Measurements from ENCODE around the gene LAPTM5.
A peak's percentile ranks its signal among the peaks of the same experiment; 100 is the strongest.

LAPTM5 gene

DNA sequence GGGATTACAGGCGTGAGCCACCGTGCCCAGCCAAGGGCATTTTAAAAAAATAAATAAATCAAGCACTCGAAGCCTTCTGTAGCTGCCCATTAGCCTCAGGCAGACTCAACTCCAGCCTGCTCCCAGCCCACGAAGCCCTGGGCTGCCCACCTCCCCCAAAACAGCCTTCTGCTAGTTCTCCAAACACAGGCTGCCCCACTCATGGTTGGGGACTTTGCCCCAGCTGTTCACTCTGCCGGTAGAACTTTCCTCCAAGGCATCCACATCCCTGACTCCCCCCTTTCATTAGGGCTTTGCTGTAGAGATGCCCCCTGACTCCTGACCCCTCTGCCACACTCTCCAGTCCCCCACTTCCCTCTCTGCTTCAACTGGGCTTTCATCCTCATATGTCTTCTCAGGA is 29.7 kb upstream of the LAPTM5 start:
- DNase-seq (ENCODE audit: low spot score): no peak

DNA sequence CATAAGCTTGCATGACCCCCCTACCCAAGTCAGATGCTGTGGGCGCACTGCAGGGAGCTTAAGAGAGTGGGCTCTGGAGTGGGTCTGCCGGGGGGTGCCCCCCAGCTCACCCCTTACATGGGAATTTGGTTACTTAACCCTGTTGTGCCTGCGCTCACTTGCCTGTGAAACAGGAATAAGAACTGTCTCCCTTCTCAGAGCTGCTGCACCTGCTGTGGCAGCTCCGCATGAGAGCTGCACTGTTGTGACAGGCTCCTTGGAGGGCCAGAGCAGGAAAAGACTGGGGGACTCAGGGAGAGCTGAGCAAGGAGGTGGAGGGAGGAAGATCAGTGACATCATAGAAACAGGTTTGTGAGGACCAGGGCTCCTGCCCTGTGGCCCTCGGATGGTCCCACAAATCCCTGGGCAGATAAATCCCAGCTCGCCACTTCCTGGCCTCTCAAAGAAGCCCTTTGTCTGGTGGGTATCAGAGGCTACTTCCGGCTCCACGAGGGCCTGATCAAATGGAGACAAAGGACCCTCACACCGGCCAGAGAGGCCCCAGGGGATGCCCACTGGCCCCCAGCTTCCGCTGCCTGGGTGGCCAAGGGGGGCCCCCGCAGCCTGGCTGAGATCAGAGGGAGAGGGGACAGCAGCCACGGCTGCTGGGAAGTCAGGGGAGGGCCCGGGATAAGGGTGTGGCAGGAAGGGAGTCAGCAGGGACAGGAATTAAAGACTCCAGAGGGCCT is 28.9 kb upstream of the LAPTM5 start:
- DNase-seq (ENCODE audit: low spot score): no peak

DNA sequence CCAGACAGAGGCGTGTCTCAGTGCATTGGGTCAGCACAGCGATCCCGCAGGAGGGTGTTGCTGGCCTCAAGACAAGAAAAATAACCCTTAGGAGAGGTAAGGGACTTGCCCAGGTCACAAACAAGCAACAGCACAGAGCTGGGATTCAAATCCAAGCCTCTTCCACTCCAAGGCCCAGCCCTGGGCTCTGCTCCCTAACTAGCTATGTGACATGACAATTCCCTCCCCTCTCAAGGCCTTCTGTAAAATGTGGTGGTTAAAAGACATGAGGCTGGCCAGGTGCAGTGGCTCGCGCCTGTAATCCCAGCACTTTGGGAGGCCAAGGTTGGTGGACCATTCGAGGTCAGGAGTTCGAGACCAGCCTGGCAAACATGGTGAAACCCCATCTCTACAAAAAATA is 28.1 kb upstream of the LAPTM5 start:
- DNase-seq (ENCODE audit: low spot score): no peak

DNA sequence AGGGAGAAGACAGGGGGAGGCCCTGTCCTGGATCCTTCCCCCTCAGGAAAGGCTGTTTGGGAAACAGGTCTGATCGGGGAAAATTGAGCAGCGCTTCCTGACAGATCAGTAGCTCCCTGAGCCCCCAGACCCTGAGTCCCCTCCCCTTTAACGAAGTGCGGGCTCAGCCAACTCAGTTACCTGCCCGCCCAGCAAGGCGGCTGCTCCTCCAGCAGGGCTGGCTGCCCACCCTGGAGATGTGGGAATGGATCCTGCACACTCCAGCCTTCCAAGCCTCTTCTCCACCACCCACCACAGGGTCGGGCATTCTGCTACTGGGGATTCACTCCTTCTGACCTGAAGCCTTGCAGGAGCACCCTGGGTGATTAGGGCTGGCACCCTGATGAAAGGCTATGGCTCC is 27.6 kb upstream of the LAPTM5 start:
- no peak for DNase-seq (ENCODE audit: low spot score)

DNA sequence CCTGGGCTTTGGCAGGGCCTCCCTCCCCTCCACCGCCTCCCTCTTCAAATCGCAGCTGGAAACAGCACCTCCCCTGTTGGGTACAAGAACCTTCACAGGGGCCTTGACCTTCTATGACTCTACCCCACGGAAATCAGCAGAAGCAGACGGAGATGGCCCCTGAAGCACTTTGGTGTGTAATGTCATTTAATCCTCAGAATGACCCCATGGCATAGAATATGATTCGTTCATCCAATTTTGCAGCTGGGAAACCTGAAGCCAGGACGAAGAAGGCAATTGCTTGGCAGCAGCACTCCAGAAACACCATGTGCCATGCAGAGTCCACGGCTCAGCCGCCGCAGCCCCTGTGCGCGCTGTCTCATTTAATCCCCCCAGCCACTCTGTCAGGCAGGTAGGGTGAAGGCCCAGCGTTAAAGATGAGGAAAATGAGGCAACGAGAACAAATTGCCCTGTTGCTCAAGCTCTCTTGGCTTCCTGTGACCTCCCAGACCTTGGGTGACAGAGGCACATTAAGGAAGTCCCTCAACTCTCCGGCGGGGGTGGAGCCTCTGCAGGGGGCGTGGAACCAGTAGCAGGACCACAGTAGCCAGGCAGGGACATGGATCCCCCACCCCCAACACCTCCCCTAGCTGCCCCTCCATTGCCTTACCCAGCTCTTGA is 25.8 kb upstream of the LAPTM5 start:
- no peak for DNase-seq (ENCODE audit: low spot score)

DNA sequence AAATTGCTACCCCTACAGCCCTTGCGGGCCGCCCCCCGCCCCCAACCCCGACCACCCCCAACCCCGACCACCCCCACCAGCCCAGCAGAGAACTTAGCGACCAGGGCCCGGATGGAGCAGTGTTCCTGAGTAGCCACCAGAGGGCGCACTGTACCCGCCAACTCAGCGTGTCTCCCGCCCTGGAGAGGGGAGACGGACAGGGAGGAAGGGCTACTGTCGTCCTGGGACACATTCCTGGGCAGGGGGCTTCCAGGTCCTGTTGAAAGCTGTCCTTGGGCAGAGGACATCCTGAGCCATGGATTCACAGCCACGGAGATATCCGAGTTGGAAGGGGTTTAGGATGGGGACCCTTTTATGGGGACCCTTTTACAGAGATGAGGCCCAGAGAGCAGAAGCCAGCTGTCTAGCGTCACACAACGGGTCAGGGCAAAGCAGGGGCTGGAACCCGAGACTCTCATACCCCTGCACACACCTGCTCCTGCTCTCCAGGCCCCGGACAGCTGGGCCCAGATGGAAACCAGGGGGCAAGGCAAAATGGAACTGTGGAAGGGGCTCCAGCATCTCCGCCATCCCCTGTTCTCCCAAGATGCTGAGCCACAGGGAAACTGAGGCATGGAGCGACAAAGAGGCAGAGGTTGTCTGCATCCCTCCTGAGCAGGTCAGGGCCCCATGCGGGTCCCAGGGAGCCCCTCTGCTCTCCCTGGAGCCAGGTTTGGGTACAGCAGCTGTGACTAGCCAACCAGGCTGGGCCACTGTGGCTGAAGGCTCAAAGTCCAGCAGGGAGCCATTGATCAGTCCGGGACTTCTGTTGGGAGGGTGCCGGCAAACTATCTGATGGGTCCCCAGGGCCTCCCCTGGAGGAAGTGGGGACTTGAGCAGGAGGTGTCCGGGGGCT is 25.0 kb upstream of the LAPTM5 start:
- DNase-seq (ENCODE audit: low spot score): peak; percentile 83

DNA sequence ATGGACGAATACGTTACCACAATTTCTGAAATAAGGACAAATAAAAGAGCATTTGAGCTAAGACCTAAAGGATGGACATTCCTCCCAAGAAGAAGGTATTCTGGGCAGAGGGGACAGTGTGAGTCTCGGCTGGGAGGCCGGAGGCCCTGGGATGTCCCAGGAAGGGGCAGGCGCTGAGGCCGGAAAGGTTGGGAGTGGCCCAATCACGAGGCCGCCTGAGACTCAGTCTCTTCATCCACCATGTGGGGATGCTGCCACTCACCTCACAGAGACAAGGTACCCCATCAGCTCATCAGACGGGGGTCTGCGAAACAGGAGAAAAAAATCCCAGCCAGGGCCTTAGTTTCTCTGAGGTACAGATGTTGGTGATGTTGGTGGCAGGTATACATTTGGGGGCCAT is 24.3 kb upstream of the LAPTM5 start:
- DNase-seq (ENCODE audit: low spot score): no peak

DNA sequence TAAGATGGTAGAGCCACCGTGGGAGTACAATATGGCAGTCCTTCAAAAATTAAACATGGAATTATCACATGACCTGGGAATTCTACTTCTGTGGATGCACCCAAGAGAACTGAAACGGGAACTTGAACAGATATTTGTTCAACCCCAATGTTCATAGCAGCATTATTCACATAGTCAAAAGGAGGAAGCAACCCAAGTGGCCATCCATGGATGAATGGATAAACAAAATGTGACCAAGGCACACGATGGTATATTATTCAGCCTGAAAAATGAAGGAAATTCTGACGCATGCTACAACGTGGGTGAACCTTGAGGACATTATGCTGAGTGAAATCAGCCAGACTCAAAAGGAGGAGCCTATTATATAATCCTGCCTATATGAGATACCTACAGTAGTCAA is 22.8 kb upstream of the LAPTM5 start:
- no peak for DNase-seq (ENCODE audit: low spot score)

DNA sequence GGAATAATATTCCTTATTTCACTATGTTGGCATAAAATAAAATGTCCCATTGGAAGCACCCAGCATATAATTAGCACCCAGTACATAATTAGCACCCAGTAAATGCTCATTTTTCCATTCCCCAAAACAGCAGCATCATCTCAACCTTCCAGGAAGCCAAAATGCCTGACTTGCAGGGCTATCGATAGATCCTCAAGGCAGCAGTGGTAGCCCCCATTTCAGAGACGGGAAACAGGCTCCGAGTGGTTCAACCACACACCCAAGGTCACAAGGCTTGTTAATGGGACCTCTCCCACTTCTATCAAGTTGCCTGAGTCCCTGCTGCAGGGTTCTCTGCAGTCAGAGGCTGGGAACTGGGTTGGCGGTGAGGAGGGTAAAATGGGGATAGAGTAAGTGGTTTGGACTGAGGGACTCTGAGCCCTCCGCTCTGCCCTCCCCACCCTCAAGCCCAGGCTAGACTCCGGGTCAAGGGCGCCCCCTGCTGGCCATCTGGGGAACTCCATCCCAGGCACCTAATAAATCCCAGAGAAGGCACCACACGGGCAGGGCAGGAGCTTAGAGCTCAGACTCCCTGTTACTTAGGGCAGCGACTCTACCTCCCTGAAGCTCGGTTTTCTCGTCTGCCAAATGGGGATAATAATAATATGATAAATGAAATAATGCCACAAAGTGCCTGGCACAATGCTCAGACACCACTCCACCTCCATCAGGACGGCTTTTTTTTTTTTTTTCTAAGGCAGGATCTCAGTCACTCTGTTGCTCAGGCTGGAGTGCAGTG is 21.9 kb upstream of the LAPTM5 start:
- DNase-seq (ENCODE audit: low spot score): peak; percentile 93

DNA sequence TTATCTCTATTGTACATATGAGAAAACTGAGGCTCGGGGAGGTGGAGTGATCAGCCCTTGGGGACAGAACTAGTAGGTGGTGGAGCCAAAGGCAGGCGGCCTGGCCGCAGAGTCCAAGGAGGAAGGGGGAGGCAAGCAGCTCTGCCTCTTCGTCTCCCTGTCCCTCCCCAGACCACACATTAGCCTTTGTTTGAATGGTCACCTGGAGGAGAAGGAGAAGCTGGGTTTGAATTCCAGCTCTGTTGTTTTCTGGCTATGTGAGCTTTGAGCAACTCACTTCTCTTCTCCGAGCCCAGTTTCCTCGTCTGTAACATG is 21.4 kb upstream of the LAPTM5 start:
- DNase-seq (ENCODE audit: low spot score): no peak

DNA sequence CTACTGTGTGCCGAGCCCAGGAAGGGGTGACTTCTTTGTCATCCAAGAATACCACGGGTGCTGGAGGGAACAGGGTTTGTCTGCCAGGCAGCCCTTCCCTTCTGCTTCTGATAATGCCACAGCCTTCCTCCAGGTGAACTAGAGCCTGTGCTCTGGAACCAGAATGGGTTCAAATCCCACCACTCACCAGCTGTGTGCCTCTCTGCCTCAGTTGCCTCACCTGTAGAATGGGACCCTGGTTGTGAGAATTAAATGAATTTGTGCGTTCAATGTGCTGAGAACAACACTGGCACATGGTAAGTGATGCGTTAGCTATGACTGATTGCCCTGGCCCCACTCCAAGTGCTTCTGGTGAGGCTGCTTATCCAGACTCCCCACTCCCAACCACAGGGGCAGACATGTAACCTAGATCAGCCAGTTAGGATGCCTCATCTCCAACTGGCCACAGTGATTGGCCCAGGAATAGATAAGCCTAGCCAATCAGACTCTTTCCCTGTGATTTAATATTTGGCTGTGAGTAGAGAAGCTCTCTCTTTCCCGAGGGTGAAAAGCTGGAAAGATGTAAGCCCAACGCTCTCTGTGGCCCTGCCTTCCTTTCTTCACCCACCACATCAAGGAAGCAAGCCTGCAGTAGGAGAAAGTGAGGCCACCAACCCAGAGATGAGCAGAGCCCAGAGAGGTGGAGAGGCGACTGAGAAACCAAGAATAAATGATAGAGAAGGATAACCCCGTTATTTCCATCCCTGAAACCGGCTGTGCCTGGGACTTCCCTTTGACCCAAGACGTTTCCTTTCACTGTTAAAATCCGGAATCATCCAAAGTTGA is 20.8 kb upstream of the LAPTM5 start:
- peak; percentile 99 for DNase-seq (ENCODE audit: low spot score)

DNA sequence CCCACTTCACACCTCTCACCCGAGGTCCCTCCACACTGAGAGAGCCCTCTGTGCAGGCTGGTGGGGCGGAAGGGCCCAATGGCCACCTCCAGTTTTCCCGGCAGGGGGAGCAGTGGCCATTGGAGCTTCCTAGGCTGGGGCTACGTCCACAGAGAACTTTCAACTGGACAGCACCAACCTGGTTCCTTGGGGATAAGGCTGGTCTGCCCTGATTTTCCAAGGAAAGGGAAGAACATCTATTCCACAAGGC is 20.3 kb upstream of the LAPTM5 start:
- DNase-seq (ENCODE audit: low spot score): no peak

DNA sequence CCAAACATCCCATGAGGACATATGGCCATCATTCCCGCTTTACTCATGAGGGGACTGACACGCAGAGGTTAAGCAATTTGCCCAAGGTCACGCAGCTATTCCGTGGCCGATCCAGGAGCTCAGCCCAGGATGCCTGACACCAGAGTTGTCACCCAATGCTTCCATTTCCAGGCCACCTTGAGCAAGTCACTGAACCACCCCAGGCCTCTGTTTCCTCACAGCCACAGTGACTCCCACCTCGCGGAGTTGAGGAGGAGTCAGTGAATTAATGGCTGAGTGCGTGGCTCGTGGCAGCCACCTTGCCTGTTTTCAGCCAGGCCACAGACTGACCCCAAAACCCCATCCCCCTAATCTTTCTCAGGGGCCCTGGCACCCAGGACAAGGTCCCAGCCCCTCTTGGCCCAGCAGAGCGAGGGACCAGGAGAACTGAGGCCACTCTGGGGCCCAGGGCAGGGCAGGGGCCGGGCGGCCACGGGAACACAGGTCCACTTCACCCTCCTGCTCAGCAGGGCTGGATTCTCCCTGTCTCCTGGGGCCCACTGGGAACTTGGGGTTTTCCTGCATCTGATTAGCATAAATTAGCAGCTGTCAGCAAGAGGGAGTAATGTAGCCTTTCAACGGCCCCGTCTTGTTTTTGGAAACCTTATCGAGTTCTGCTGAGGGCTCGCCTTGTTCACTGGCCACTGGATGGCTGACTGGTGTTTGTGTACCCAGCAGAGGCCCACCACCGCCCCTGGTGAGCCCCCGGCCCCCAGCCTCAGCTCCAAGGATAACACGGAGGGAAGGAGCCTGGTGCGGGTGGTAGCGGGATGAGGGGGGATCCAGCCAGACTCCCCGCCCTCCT is 19.7 kb upstream of the LAPTM5 start:
- peak; percentile 55 for DNase-seq (ENCODE audit: low spot score)

DNA sequence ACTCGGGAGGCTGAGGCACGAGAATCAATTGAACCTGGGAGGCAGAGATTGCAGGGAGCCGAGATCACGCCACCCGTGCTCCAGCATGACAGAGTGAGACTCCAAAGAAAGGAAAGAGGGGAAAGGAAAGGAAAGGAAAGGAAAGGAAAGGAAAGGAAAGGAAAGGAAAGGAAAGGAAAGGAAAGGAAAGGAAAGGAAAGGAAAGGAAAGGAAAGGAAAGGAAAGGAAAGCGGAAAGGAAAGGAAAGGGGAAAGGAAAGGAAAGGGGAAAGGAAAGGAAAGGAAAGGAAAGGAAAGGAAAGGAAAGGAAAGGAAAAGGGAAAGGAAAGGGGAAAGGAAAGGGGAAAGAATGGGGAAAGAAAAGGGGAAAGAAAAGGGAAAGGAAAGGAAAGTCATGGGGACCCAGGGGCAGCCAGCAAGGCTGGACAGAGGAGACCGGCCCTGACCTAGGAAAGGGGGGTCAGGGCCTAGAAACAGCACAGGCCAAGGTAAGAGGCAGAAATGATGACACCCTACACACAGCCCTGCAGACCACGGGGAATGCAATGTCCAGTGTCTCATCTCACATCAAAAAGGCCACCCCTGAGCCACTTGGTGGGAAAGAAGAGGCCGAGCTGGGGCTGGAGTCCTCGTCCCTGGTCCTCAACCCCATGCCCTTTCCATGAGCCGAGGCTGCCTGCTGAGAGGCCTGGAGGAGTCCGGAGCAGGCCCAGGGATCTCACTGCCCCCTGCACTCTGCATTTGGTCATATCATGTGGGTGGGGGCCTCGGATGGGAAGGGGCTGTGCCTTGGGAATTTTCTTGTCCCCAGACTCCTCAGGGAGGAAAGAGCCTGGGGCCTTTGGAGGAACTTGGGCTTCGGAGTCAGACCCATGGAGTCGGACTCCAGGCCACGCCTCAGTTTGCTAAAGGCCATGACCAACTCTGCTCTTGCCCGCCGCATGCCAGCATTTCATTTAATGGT is 18.8 kb upstream of the LAPTM5 start:
- DNase-seq (ENCODE audit: low spot score): no peak

DNA sequence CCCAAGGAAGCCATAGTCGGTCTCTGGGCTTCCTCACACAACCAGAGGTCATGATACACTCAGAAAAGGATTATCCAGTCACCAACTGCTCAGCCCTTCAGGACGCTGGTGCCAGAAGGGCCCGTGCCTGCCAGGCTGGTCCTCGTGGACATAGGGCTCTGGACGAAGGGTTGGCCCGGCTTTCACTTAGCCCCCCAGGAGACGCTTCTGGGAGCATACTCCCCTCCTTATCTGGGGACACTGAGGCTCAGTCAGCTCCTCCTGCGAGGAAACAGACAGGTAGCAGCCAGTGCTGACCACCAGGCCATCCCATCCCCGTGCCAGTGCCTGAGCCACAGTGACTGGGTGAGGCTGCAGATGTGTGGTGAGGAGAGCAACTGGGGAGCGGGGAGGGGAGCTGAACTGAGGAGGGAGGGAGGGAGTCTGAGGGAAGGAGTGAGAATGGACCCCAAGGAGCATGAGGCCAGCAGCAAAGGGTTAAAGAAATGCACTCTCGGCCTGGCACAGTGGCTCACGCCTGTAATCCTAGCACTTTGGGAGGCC is 17.9 kb upstream of the LAPTM5 start:
- DNase-seq (ENCODE audit: low spot score): no peak

DNA sequence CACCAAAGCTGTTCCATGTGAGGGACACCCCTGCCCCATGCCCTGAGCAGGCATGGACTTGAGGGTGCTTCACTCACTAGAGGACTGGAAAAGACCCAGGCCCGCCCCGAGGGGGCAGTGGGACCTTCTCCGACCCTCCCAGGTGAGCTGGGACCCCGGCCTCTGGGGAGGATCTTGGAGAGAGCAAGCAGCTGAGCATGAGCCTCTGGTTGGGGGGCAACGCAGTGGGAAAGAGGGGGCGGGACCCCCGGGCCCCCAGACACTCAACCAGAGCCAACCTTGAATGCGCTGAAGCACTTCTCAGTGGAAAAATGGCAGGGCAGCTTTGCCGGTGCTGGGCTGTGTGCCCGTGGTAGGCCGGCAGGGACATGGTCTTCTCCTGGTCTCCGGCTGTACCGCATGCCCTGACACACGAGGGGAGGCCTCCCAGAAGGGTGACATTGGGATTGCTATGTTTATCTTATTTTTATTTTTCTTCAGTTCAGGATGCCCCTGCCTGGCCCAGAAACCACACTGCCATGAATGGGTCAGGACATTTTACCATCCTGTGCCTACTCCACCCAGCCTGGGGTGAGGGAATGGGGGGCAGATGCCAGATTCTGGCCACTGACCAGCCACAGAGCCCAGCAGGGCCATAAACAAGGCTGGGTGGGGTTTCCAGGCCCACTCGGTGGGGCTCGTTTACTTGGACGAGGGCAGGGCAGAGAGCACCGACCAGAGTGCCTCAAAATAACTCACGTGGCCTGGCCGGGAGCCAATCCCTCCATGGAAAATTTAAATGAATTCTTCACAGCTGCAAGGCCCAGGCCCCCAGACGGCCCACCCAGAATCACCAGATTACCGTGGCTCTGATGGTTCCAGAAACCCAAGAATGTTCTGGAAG is 17.2 kb upstream of the LAPTM5 start:
- DNase-seq (ENCODE audit: low spot score): peak; percentile 35

DNA sequence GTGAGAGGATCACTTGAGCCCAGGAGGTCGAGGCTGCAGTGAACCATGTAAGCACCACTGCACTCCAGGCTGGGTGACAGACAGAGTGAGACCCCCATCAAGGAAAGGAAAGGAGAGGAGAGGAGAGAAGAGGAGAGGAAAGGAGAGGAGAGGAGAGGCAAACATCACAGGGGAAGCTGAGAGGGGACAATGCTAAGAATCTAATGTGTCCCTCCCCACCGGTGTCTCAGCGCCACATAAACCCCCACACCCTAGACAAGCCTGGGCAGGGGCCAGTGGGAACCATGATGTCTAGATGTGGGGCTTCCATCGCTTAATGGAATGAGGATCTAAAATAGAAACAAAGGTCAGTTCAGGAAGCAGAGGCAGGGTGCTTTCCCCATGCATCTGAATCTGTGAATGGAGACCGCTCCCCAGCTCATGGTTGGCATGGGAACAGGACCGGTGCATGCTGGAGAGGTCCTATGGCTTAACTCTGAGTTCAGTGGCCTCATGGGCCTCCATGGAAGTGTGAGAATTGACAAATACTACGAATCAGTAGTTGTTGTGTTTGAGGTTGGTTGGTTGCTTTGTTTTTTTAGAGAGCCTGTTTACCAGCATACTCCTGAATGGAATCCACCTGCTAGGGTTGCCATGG is 16.3 kb upstream of the LAPTM5 start:
- no peak for DNase-seq (ENCODE audit: low spot score)

DNA sequence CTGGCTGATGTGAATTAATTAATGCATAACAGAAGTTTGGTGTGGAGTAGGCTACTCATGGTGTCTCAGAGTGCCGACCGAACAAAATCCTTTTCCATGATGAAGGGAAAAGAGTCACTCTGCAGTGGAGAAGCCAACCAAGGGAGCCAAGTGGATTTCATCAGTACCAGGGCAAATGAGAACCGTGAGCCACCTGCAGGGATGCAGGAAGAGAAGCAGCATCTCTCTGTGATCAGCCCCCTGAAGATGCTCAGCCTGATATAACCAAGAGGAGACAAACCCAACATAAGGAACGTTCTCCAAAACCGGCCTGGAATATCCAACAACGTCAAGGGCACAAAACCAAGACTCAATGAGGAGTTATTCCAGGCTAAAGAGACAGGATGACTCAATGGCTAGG is 13.4 kb upstream of the LAPTM5 start:
- DNase-seq (ENCODE audit: low spot score): no peak
